Effector memory CD8-positive, alpha-beta T cell (primary cell): Measurements from ENCODE around the gene CDHR1.

Source experiments
- ATAC-seq: fragments of 150-1000 bp; cut with Tn5 transposase; replicated peaks from 2 replicates; pipeline ENCODE4 v1.10.0; 2021; ENCODE audit warnings: mild to moderate bottlenecking, moderate library complexity
- DNase-seq, 3 experiments: peaks; one replicate each; pipeline ENCODE4 v3.0.0; 2021
- H3K27ac Mint-ChIP-seq, 2 donors: one replicate each; pipeline ENCODE4 v1.8.0; 2022; ENCODE audit warnings: mild to moderate bottlenecking in 2 of 2, mixed read lengths in 2 of 2, moderate library complexity in 2 of 2
- H3K27me3 Mint-ChIP-seq, 2 donors: one replicate each; pipeline ENCODE4 v1.8.0; 2022; ENCODE audit warnings: mixed read lengths in 2 of 2
- H3K36me3 Mint-ChIP-seq: one replicate; pipeline ENCODE4 v1.8.0; 2022; ENCODE audit warnings: mild to moderate bottlenecking, moderate library complexity, mixed read lengths; ENCODE audit not compliant: insufficient read depth
- H3K4me1 Mint-ChIP-seq, 2 donors: one replicate each; pipeline ENCODE4 v1.8.0; 2022; ENCODE audit warnings: low read depth in 2 of 2, mixed read lengths in 2 of 2
- H3K4me3 Mint-ChIP-seq, 2 donors: one replicate each; pipeline ENCODE4 v1.8.0; 2022; ENCODE audit warnings: mild to moderate bottlenecking in 2 of 2, mixed read lengths in 2 of 2, moderate library complexity in 2 of 2
- H3K9me3 Mint-ChIP-seq, 2 donors: one replicate each; pipeline ENCODE4 v1.8.0; 2022; ENCODE audit warnings: mixed read lengths in 2 of 2

The CDHR1 gene

GRCh38 chr10:84256510-84257342, 62.4 kb downstream of the CDHR1 start:
- H3K4me1 Mint-ChIP-seq: peaks cover 3 to 5% of the 10 kb centered on the region in 2 donors
- no peak overlapping the region for H3K4me3 Mint-ChIP-seq
- peaks cover 7 to 61% of the 10 kb centered on the region in 2 donors for H3K27me3 Mint-ChIP-seq
- no peaks in the 10 kb centered on the region for H3K36me3 Mint-ChIP-seq
- no peak overlapping the region for H3K27ac Mint-ChIP-seq
- ATAC-seq: peak; percentile 45
- peak; percentile 10 to 34 (median 13) for DNase-seq
- H3K9me3 Mint-ChIP-seq: no peaks in the 10 kb centered on the region

GRCh38 chr10:84257343-84258020, 63.1 kb downstream of the CDHR1 start:
- no peak for DNase-seq
- Mint-ChIP-seq H3K4me3 (no peak overlapping the region), H3K27ac (no peak overlapping the region), H3K4me1 (peaks cover 3 to 5% of the 10 kb centered on the region in 2 donors), H3K9me3 (no peaks in the 10 kb centered on the region), H3K27me3 (peaks cover 11 to 69% of the 10 kb centered on the region in 2 donors), H3K36me3 (no peaks in the 10 kb centered on the region)
- no peak for ATAC-seq

GRCh38 chr10:84258034-84258695, 63.8 kb downstream of the CDHR1 start:
- ATAC-seq (no peak), DNase-seq (no peak)
- H3K4me1 Mint-ChIP-seq: peaks cover 3 to 5% of the 10 kb centered on the region in 2 donors
- H3K9me3 Mint-ChIP-seq: no peaks in the 10 kb centered on the region
- no peak overlapping the region for H3K4me3 Mint-ChIP-seq
- peaks cover under 1% of the 10 kb centered on the region for H3K36me3 Mint-ChIP-seq
- H3K27me3 Mint-ChIP-seq: peaks cover 17 to 69% of the 10 kb centered on the region in 2 donors
- H3K27ac Mint-ChIP-seq: no peak overlapping the region

- peaks cover 7 to 8% of the 10 kb centered on the region in 2 donors for H3K4me1 Mint-ChIP-seq
- H3K36me3 Mint-ChIP-seq: peaks cover 3% of the 10 kb centered on the region
- H3K9me3 Mint-ChIP-seq: no peaks in the 10 kb centered on the region
- no peak overlapping the region for H3K27ac Mint-ChIP-seq
- DNase-seq: no peak
- peaks cover 30 to 84% of the 10 kb centered on the region in 2 donors for H3K27me3 Mint-ChIP-seq
- no peak for ATAC-seq
- H3K4me3 Mint-ChIP-seq: no peak overlapping the region
These were observed 67.0 kb downstream of the CDHR1 start for GRCh38 chr10:84261236-84261915.

- Mint-ChIP-seq H3K27me3 (peaks cover 30 to 76% of the 10 kb centered on the region in 2 donors), H3K4me3 (no peak overlapping the region), H3K4me1 (peaks cover 4% of the 10 kb centered on the region in 2 donors), H3K9me3 (no peaks in the 10 kb centered on the region), H3K27ac (no peak overlapping the region), H3K36me3 (peaks cover 3% of the 10 kb centered on the region)
- ATAC-seq (no peak), DNase-seq (no peak)
These were observed 68.0 kb downstream of the CDHR1 start for GRCh38 chr10:84262190-84262956.

- no peak overlapping the region for H3K27ac Mint-ChIP-seq
- no peaks in the 10 kb centered on the region for H3K9me3 Mint-ChIP-seq
- peaks cover 29 to 71% of the 10 kb centered on the region in 2 donors for H3K27me3 Mint-ChIP-seq
- peaks cover 3% of the 10 kb centered on the region for H3K36me3 Mint-ChIP-seq
- no peak for ATAC-seq
- no peak for DNase-seq
- H3K4me1 Mint-ChIP-seq: peaks cover 9 to 10% of the 10 kb centered on the region in 2 donors
- H3K4me3 Mint-ChIP-seq: no peak overlapping the region
These were observed 69.4 kb downstream of the CDHR1 start for GRCh38 chr10:84263716-84264115.

GRCh38 chr10:84264611-84265141, 70.3 kb downstream of the CDHR1 start:
- Mint-ChIP-seq H3K27me3 (peaks cover 29 to 66% of the 10 kb centered on the region in 2 donors), H3K9me3 (no peaks in the 10 kb centered on the region), H3K36me3 (peaks cover 3% of the 10 kb centered on the region), H3K27ac (no peak overlapping the region), H3K4me1 (peaks cover 9 to 10% of the 10 kb centered on the region in 2 donors), H3K4me3 (no peak overlapping the region)
- ATAC-seq: peak; percentile 93
- peak; percentile 64 to 77 (median 64) for DNase-seq

- Mint-ChIP-seq H3K27ac (no peak overlapping the region), H3K27me3 (peaks cover 29 to 59% of the 10 kb centered on the region in 2 donors), H3K4me3 (no peak overlapping the region), H3K9me3 (no peaks in the 10 kb centered on the region), H3K4me1 (peaks cover 9 to 10% of the 10 kb centered on the region in 2 donors), H3K36me3 (peaks cover 3% of the 10 kb centered on the region)
- ATAC-seq: no peak
- DNase-seq: no peak
These were observed 71.1 kb downstream of the CDHR1 start for GRCh38 chr10:84265418-84265817.

- Mint-ChIP-seq H3K36me3 (peaks cover 3% of the 10 kb centered on the region), H3K4me1 (peaks cover 9 to 10% of the 10 kb centered on the region in 2 donors), H3K27me3 (peaks cover 24 to 42% of the 10 kb centered on the region in 2 donors), H3K9me3 (no peaks in the 10 kb centered on the region), H3K4me3 (no peak overlapping the region), H3K27ac (peak overlapping the region in 1 of 2 donors; percentile 6)
- DNase-seq (peak; percentile 65 to 72 (median 68)), ATAC-seq (peak; percentile 75)
These were observed 73.3 kb downstream of the CDHR1 start for GRCh38 chr10:84267503-84268126.

- H3K4me3 Mint-ChIP-seq: no peak overlapping the region
- peaks cover 9 to 10% of the 10 kb centered on the region in 2 donors for H3K4me1 Mint-ChIP-seq
- H3K9me3 Mint-ChIP-seq: no peaks in the 10 kb centered on the region
- H3K36me3 Mint-ChIP-seq: no peaks in the 10 kb centered on the region
- no peak for ATAC-seq
- DNase-seq: no peak
- peaks cover 12 to 28% of the 10 kb centered on the region in 2 donors for H3K27me3 Mint-ChIP-seq
- H3K27ac Mint-ChIP-seq: no peak overlapping the region
These were observed 74.8 kb downstream of the CDHR1 start for GRCh38 chr10:84269162-84269561.
